ENCODE data around the gene AGMAT. TPM values are rescaled to one million over a fixed set of nuclear protein-coding genes. Genes with fewer than 3 reads are reported as not detected.

Gene AGMAT
- polyA plus RNA-seq, 3 donors, result not detected

GRCh38 chr1:15573477-15573876 lies 11.4 kb downstream of the AGMAT start:
- H3K4me1 Mint-ChIP-seq, result no peaks in the 10 kb centered on the region
- intact Hi-C loops (cut with micrococcal nuclease), result no loop called here
- Histone ChIP-seq H3K9ac (ENCODE audit: insufficient read depth, low read length, poor library complexity, severe bottlenecking) (no peak overlapping the region), H3K27ac (ENCODE audit: low read depth in 1 of 2, low read length in 2 of 2) (no peak overlapping the region), H2AFZ (ENCODE audit: insufficient read depth, low read depth, low read length, poor library complexity, severe bottlenecking) (no peak overlapping the region), H3K4me2 (replicated peaks; ENCODE audit: extremely low read depth, low read length, poor library complexity, severe bottlenecking) (no peak overlapping the region), H4K20me1 (ENCODE audit: insufficient read depth, low read length) (no peaks in the 10 kb centered on the region), H3K9me3 (replicated peaks in 1 of 2; ENCODE audit: control insufficient read depth in 1 of 2, insufficient read depth in 1 of 2, low read length in 2 of 2) (no peaks in the 10 kb centered on the region), H3K36me3 (replicated peaks in 1 of 2; ENCODE audit: control insufficient read depth in 1 of 2, insufficient read depth in 2 of 2, low read length in 2 of 2) (peaks cover 16 to 39% of the 10 kb centered on the region in 2 donors), H3K79me2 (ENCODE audit: insufficient read depth, low read length) (no peaks in the 10 kb centered on the region), H3K4me1 (ENCODE audit: control insufficient read depth in 1 of 2, insufficient read depth in 2 of 2, low read length in 2 of 2) (no peaks in the 10 kb centered on the region), H3K27me3 (ENCODE audit: control insufficient read depth in 2 of 2, insufficient read depth in 2 of 2, low read length in 2 of 2) (no peaks in the 10 kb centered on the region), H3K4me3 (replicated peaks in 1 of 3; ENCODE audit: low read depth in 2 of 3, low read length in 3 of 3) (no peak overlapping the region)
- no peaks in the 10 kb centered on the region for H3K27me3 Mint-ChIP-seq (ENCODE audit: low read depth in 3 of 3)
- TF ChIP-seq, protein P1, sequence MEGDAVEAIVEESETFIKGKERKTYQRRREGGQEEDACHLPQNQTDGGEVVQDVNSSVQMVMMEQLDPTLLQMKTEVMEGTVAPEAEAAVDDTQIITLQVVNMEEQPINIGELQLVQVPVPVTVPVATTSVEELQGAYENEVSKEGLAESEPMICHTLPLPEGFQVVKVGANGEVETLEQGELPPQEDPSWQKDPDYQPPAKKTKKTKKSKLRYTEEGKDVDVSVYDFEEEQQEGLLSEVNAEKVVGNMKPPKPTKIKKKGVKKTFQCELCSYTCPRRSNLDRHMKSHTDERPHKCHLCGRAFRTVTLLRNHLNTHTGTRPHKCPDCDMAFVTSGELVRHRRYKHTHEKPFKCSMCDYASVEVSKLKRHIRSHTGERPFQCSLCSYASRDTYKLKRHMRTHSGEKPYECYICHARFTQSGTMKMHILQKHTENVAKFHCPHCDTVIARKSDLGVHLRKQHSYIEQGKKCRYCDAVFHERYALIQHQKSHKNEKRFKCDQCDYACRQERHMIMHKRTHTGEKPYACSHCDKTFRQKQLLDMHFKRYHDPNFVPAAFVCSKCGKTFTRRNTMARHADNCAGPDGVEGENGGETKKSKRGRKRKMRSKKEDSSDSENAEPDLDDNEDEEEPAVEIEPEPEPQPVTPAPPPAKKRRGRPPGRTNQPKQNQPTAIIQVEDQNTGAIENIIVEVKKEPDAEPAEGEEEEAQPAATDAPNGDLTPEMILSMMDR (IDR thresholded peaks at IDR 0.05), result no peak
- H3K27ac Mint-ChIP-seq, result no peak overlapping the region
- no peak overlapping the region for H3K4me3 Mint-ChIP-seq
- no peaks in the 10 kb centered on the region for H3K9me3 Mint-ChIP-seq
- H3K36me3 Mint-ChIP-seq, result peaks cover 32 to 34% of the 10 kb centered on the region in 2 donors
- DNase-seq, result no peak
- WGBS (ENCODE audit: insufficient coverage), result 94% methylated on average over 6 of the region's 9 CpGs

- no peaks in the 10 kb centered on the region for H3K9me3 ChIP-seq (replicated peaks in 1 of 2; ENCODE audit: control insufficient read depth in 1 of 2, insufficient read depth in 1 of 2, low read length in 2 of 2)
- H3K36me3 ChIP-seq (replicated peaks in 1 of 2; ENCODE audit: control insufficient read depth in 1 of 2, insufficient read depth in 2 of 2, low read length in 2 of 2), result peaks cover 37 to 61% of the 10 kb centered on the region in 2 donors
- no peaks in the 10 kb centered on the region for H3K27me3 Mint-ChIP-seq (ENCODE audit: low read depth in 3 of 3)
- intact Hi-C loops (cut with micrococcal nuclease), result no loop called here
- DNase-seq, result no peak
- no peak overlapping the region for H3K4me3 Mint-ChIP-seq
- H3K36me3 Mint-ChIP-seq, result peaks cover 54 to 56% of the 10 kb centered on the region in 2 donors
- no peak overlapping the region for H3K9ac ChIP-seq (ENCODE audit: insufficient read depth, low read length, poor library complexity, severe bottlenecking)
- no peaks in the 10 kb centered on the region for H4K20me1 ChIP-seq (ENCODE audit: insufficient read depth, low read length)
- no peak overlapping the region for H3K4me2 ChIP-seq (replicated peaks; ENCODE audit: extremely low read depth, low read length, poor library complexity, severe bottlenecking)
- no peaks in the 10 kb centered on the region for H3K4me1 Mint-ChIP-seq
- no peaks in the 10 kb centered on the region for H3K79me2 ChIP-seq (ENCODE audit: insufficient read depth, low read length)
- H3K27ac ChIP-seq (ENCODE audit: low read depth in 1 of 2, low read length in 2 of 2), result no peak overlapping the region
- H3K9me3 Mint-ChIP-seq, result no peaks in the 10 kb centered on the region
- no peaks in the 10 kb centered on the region for H3K4me1 ChIP-seq (ENCODE audit: control insufficient read depth in 1 of 2, insufficient read depth in 2 of 2, low read length in 2 of 2)
- H3K27me3 ChIP-seq (ENCODE audit: control insufficient read depth in 2 of 2, insufficient read depth in 2 of 2, low read length in 2 of 2), result no peaks in the 10 kb centered on the region
- peak overlapping the region in 1 of 7 donors; percentile 2 for H3K27ac Mint-ChIP-seq
- no peak overlapping the region for H2AFZ ChIP-seq (ENCODE audit: insufficient read depth, low read depth, low read length, poor library complexity, severe bottlenecking)
- no peak overlapping the region for H3K4me3 ChIP-seq (replicated peaks in 1 of 3; ENCODE audit: low read depth in 2 of 3, low read length in 3 of 3)
- TF ChIP-seq, protein P1 (IDR thresholded peaks at IDR 0.05), result no peak
These were observed 13.6 kb downstream of the AGMAT start for GRCh38 chr1:15571266-15571665.

Measured in CD14-positive monocyte (primary cell).